Peyer's patch (tissue), 4 donors: ENCODE results near the gene NPHS1.

Experiments
- CTCF ChIP-seq, 6 experiments: fragments of 450-650 bp in 4 of 6; fragments of 200-600 bp in 2 of 6; sonication (generic) in 1 of 6; IDR thresholded peaks; one replicate each; pipeline ENCODE4 v1.5.1; 2017 to 2019; ENCODE audit warnings: antibody characterized with exemption in 6 of 6, mild to moderate bottlenecking in 3 of 6, moderate library complexity in 1 of 6
- POLR2A ChIP-seq, 2 donors: fragments of 450-650 bp; IDR thresholded peaks; one replicate each; pipeline ENCODE4 v1.5.1; 2017; ENCODE audit warnings: antibody characterized with exemption in 2 of 2, mild to moderate bottlenecking in 2 of 2, moderate library complexity in 2 of 2

GRCh38 chr19:35845215-35846037, 6.9 kb downstream of the NPHS1 start:
- no peak for TF ChIP-seq CTCF (IDR thresholded peaks at IDR 0.05)
- TF ChIP-seq POLR2A (IDR thresholded peaks at IDR 0.05), result no peak
